Measurements from ENCODE around the gene MPPED1. TPM values are rescaled to one million over a fixed set of nuclear protein-coding genes. Genes with fewer than 3 reads are reported as not detected.

MPPED1 gene, protein sequence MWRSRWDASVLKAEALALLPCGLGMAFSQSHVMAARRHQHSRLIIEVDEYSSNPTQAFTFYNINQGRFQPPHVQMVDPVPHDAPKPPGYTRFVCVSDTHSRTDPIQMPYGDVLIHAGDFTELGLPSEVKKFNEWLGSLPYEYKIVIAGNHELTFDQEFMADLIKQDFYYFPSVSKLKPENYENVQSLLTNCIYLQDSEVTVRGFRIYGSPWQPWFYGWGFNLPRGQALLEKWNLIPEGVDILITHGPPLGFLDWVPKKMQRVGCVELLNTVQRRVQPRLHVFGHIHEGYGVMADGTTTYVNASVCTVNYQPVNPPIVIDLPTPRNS
- total RNA-seq (2022), result not detected in 2 replicates
- not detected for Bru-seq, nascent RNA
- not detected for BruChase-seq, experiment 1, labeled RNA remaining after a 6-hour chase
- BruChase-seq, experiment 2, labeled RNA remaining after a 2-hour chase, result percentile 1 among the genes with signal in this experiment
- long read RNA-seq, result 0 reads

DNA sequence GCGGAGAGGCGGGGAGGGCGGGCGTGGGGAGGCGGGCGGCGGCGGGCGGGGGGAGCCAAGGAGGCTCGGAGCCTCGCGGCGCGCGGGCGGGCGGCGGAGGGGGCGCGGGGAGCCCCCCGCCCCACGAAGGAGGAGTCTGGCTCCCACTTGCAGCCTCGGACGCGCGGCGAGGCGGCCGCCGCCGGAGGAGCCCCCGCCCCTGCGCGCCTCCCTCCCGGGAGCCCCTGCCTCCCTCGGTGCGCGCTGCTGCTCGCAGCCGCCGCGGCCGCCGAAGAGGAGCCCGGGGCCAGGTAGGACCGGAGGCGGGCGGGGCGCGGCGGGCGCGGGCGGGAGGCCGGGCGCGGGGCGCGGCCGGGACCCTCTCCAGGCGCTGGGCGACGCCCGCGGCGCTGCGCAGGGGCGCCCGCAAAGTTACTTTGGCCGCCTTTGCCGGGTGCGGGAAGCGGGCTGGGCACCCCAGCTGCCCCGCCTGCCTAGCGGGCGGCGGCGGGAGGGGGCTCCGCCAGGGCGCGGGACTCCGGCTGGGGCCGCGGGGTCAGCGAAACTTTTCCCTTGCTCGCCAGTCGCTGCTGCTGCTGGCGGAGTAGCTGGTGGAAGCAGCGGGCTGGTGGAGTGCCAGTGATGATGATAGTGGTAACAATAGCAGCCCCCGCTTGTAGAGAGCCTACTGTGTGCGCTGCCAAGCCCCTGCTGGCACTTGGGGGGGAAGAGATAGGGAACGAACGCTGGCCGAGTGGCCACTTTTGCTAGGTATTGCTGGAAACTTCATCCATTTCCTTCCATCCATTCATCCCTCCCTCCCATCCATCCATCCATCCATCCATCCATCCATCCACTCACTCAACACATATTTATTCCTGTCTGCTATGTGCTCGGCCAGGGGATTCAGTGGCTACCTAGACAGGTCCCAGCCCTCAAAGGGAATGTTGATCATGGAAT is at the start of gene MPPED1:
Gene MPPED1, plus strand, starts transcription at position 146 of the 939 bp plus-strand sequence. CDS start 12,972 bp downstream, outside the sequence.
- no peak within 1 kb of the TSS for H3K27ac Mint-ChIP-seq (ENCODE audit: low read depth, unreplicated experiment)
- DNase-seq (ENCODE audit: unreplicated experiment), result no peak
- intact Hi-C loops (cut with micrococcal nuclease), result no loop called here
- no TSS peak for BruUV-seq (replicated peaks)
- H3K9me3 Mint-ChIP-seq (ENCODE audit: unreplicated experiment), result no peaks in the 10 kb centered on the region
- POLR2A ChIA-PET, result no interaction called here
- H3K4me3 Mint-ChIP-seq (ENCODE audit: unreplicated experiment), result no peak within 1 kb of the TSS
- no peaks in the 10 kb centered on the region for H3K36me3 Mint-ChIP-seq (ENCODE audit: insufficient read depth, unreplicated experiment)
- peaks cover 78% of the 10 kb centered on the region for H3K27me3 Mint-ChIP-seq (ENCODE audit: insufficient read depth, unreplicated experiment)
- TF ChIP-seq, protein P1, sequence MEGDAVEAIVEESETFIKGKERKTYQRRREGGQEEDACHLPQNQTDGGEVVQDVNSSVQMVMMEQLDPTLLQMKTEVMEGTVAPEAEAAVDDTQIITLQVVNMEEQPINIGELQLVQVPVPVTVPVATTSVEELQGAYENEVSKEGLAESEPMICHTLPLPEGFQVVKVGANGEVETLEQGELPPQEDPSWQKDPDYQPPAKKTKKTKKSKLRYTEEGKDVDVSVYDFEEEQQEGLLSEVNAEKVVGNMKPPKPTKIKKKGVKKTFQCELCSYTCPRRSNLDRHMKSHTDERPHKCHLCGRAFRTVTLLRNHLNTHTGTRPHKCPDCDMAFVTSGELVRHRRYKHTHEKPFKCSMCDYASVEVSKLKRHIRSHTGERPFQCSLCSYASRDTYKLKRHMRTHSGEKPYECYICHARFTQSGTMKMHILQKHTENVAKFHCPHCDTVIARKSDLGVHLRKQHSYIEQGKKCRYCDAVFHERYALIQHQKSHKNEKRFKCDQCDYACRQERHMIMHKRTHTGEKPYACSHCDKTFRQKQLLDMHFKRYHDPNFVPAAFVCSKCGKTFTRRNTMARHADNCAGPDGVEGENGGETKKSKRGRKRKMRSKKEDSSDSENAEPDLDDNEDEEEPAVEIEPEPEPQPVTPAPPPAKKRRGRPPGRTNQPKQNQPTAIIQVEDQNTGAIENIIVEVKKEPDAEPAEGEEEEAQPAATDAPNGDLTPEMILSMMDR (IDR thresholded peaks at IDR 0.05; ENCODE audit: unreplicated experiment), result no peak
- H3K4me1 Mint-ChIP-seq (ENCODE audit: insufficient read depth, unreplicated experiment), result no peaks in the 10 kb centered on the region
- CTCF ChIA-PET, result interaction anchor here (1.1 kb wide), 1 partner anchor 8 kb away, joined by 4 read pairs; no protein-coding TSS in a partner anchor

DNA sequence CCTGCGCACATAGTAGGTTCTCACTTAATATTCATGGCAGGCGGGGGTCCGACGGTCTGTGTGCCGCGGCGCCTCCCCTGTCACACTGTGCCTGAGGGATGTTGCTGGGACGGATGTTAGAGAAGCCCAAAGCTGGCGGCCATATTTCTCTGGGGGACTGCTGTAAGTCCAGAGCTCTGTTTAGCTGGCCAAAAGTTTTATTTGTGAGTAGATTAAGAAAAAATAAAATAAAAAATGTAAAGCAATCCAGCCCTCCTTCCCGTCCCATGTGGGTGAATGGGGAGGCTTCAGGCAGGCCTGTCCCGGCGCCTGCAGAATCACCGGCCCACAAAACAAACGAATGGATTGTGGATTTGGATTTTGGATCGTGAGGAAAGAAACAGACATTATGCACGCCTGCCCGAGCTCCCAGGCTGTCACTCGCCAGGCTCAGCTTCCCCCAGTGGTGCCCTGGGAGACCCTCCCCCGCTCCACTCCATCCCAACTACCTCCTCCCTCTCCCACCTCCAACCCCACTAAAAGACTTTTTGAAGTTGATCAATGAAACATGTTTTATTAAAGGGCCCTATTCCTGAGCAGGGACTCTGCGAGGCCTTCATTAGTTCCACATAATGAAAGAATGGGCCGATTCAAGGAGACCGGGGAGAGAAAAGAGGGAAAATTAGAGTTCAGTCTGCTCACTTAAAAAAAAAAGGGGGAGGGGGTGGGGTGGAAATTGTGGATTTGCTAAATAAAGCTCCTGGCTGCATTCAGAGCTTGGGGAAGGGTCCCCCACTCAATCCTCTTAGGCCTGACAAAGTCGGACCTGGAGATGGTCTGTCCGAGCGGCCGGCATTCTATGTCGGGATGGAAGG is 48.3 kb upstream of the MPPED1 start:
- no peaks in the 10 kb centered on the region for H3K4me1 Mint-ChIP-seq (ENCODE audit: insufficient read depth, unreplicated experiment)
- CTCF ChIA-PET, result interaction anchor here (1.0 to 2.0 kb wide), 2 partner anchors 17 to 24 kb away, joined by 4 to 12 read pairs; no protein-coding TSS in a partner anchor
- no TSS peak for BruUV-seq (replicated peaks)
- no peak overlapping the region for H3K27ac Mint-ChIP-seq (ENCODE audit: low read depth, unreplicated experiment)
- no peak overlapping the region for H3K4me3 Mint-ChIP-seq (ENCODE audit: unreplicated experiment)
- intact Hi-C loops (cut with micrococcal nuclease), result no loop called here
- POLR2A ChIA-PET, result no interaction called here
- TF ChIP-seq, protein P1 (IDR thresholded peaks at IDR 0.05; ENCODE audit: unreplicated experiment), result no peak
- DNase-seq (ENCODE audit: unreplicated experiment), result no peak
- no peaks in the 10 kb centered on the region for H3K36me3 Mint-ChIP-seq (ENCODE audit: insufficient read depth, unreplicated experiment)
- H3K27me3 Mint-ChIP-seq (ENCODE audit: insufficient read depth, unreplicated experiment), result peaks cover 80% of the 10 kb centered on the region
- no peaks in the 10 kb centered on the region for H3K9me3 Mint-ChIP-seq (ENCODE audit: unreplicated experiment)

DNA sequence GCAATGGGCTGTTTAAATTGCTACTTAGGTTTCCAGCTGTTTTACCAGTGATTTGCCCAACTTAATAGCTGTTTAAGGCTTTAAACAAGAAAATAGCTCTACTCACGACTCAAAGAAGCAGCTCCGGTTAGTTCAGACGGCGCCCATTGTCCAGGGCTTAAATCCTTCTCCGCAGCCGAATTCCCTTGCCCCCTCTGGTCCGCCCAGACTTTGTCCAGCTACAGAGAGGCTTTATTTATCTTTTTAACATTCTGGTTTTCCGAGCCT is 47.7 kb upstream of the MPPED1 start:
- ChIA-PET CTCF (interaction anchor here (0.6 to 2.0 kb wide), 3 partner anchors 18 to 30 kb away, joined by 3 to 12 read pairs (median 4); no protein-coding TSS in a partner anchor), POLR2A (no interaction called here)
- H3K27ac Mint-ChIP-seq (ENCODE audit: low read depth, unreplicated experiment), result no peak overlapping the region
- no peaks in the 10 kb centered on the region for H3K4me1 Mint-ChIP-seq (ENCODE audit: insufficient read depth, unreplicated experiment)
- peaks cover 80% of the 10 kb centered on the region for H3K27me3 Mint-ChIP-seq (ENCODE audit: insufficient read depth, unreplicated experiment)
- DNase-seq (ENCODE audit: unreplicated experiment), result no peak
- no TSS peak for BruUV-seq (replicated peaks)
- H3K4me3 Mint-ChIP-seq (ENCODE audit: unreplicated experiment), result no peak overlapping the region
- no peaks in the 10 kb centered on the region for H3K36me3 Mint-ChIP-seq (ENCODE audit: insufficient read depth, unreplicated experiment)
- intact Hi-C loops (cut with micrococcal nuclease), result no loop called here
- no peaks in the 10 kb centered on the region for H3K9me3 Mint-ChIP-seq (ENCODE audit: unreplicated experiment)
- TF ChIP-seq, protein P1 (IDR thresholded peaks at IDR 0.05; ENCODE audit: unreplicated experiment), result no peak

Measured in MCF 10A (cell line).